Posterior vena cava (tissue), 2 donors: ENCODE data around the gene PRR15L. TPM values are rescaled to one million over a fixed set of nuclear protein-coding genes. Genes with fewer than 3 reads are reported as not detected.

ENCODE experiments used
- DNase-seq: peaks from one replicate; pipeline ENCODE4 v3.0.0-alpha.2; 2020; ENCODE audit warnings: low spot score
- intact Hi-C, 2 donors: fragments of 100-400 bp; cut with DNase I; formaldehyde crosslinking; loops; one replicate each; pipeline versions ENCODE4 v1.14.1 to v1.14.2; 2022 to 2023
- total RNA-seq, 2 donors: library from RNA; stranded (reverse); fragmentation: NEBNext Ultra II Directional; extraction: Animal tissue kit (Norgen Biotek cat#: 25700); gene quantifications; one replicate each; pipeline ENCODE4 v1.2.1, GENCODE V29; 2021
- donor health status: DM: yes; HTN: yes; CAD: no.
- donor health status: DM: yes; HTN: yes; CAD: no.

Gene PRR15L
- total RNA-seq, 2 donors from 2014 or later, result not detected

DNA sequence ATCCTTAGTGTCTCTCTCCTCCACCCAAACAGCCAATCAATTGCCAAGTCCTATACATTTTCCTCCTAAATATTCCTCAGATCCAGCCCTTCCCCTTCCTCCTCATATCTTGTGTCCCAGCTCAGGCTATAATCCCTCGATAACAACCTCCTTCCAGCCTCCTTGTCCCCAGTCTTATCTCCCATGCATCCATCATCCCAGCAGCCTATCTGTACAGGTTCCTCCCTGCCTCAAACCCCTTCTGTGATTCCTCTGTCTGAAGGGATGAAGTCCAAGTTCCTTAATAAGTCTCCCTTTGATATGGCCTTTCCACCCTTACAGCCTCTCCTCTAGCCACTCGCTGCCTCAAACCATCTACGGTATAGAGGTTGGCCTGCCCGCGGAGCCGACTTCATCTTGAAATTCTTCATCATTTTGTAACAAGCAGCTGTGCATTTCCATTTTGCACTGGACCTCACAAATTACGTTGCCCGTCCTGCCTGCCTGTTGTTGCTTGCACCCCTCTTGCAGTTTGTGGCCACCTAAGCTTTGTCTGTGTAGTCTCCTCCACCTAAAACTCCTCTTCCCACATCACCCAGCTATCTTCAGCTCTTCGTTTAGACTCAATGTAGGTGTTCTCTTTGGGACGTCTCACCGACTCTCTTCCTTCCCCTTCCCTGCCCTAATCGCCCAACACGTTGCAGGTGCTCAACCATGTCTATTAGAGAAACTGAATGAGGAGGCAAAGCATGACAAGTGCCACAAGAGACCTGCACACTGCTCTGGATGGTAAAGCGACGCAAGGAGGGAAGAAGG lies 12.4 kb upstream of the PRR15L start:
- DNase-seq, result no peak
- intact Hi-C loops, result loop anchor here in 1 of 2 donors (10.0 kb wide), 1 partner anchor 125 kb away; the partner anchor contains the start of gene SCRN2

DNA sequence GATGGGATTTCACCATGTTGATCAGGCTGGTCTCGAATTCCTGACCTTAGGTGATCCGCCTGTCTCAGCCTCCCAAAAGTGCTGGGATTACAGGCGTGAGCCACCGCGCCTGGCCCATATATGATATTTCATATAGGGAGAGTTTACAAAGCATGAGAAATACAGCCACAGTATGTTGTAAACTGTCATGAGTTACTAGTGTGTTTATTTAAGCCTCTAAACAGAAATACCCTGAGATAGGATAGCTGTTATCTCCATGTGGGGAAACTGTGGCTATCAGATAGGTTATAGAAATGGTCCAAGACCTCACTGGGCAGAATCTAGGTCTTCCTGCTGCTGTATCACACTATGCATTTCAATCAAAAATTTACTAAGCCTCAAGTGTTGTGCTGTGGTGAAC lies 11.2 kb upstream of the PRR15L start:
- DNase-seq, result no peak
- intact Hi-C loops, result loop anchor here in 1 of 2 donors (10.0 kb wide), 1 partner anchor 124 kb away; the partner anchor contains the start of gene SCRN2

DNA sequence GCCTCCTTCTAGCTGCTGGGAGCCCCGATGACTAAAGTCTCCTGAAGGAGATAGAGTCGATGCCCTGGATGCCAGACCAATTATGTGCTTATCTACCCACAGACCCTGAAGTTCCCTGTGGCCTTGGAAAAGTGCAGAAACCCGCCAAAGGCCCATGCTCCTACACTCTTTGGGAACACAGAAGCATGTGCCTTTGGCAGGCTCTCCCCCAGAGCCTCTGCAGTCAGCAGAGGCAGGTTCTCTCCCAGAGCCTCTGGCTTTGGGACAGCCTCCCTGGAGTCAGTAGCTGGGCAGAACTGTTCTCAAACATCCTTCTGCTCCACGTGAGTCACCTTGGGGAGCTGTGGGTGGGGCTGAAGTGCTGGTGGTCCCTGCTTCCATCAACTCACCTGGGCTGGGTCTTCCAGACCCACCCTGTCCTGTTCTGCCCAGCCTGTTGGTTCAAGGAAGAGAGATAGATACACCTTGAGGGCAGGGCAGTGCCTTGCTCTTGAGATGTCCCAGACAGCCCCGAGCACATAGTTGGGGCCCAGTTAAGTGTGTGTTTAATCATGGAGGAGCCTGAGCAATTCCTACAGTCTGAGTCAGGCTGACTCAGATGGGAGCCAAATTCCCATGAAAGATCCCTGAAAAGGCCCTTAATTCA lies 10.0 kb upstream of the PRR15L start:
- intact Hi-C loops, result loop anchor here in 1 of 2 donors (10.0 kb wide), 1 partner anchor 123 kb away; the partner anchor contains the start of gene SCRN2
- no peak for DNase-seq

DNA sequence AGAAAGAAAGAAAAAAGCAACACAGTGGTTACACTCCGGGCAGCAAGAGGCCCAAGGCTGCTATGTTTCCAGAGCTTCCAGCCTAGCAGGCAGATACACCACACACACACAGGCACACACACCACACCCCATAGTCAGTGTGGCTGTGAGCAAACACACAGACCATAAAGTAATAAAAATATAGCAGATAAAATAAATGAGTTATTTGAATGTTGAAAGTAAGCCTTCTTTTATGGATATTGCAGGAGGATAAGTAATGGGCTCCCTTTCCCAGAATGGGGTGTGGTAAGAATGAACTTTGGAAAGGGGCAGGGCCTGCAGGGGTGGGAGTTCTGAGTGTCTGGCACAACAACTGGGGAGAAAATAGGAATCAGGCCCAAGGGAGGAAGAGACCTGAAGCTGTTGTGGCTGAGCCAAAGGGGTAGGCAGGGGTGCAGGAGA lies 8.4 kb upstream of the PRR15L start:
- DNase-seq, result no peak
- intact Hi-C loops, result loop anchor here in 1 of 2 donors (10.0 kb wide), 1 partner anchor 121 kb away; the partner anchor contains the start of gene SCRN2

DNA sequence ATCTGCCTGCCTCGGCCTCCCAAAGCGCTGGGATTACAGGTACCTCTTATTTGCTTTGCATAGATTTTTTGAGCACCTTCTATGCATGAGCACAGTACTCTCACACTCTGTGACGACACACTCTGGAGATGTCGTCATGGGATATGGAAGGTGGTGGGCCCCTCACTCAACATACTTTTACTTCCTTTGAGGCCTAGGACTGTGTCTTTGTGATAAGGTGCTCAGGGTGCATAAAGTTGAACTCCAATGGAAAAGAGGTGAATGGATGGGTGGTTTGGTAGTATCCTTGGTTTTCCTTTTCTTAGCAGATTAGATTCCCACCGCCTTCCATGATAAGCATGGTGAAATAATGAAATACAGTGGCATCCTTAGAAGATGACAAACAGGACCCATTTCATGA lies 7.2 kb upstream of the PRR15L start:
- intact Hi-C loops, result loop anchor here in 1 of 2 donors (10.0 kb wide), 1 partner anchor 120 kb away; the partner anchor contains the start of gene SCRN2
- DNase-seq, result no peak

DNA sequence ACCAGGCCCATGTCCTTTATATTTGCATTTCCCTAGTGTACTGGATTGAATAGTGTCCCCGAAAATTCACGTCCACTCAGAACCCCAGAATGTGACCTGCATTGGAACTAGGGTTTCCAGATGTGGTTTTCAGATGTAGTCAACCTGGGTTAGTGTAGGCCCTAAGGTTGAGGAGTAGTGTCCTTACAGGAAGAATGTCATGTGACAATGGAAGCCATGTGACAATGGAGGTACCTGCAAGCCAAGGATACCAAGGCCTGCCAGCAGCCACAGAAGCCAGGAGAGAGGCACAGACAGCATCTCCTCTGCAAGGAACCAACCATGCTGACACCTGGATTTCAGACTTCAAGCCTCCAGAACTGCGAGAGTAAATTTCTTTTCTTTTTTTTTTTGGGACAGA lies 5.2 kb upstream of the PRR15L start:
- intact Hi-C loops, result loop anchor here in 1 of 2 donors (10.0 kb wide), 1 partner anchor 118 kb away; the partner anchor contains the start of gene SCRN2
- DNase-seq, result no peak

DNA sequence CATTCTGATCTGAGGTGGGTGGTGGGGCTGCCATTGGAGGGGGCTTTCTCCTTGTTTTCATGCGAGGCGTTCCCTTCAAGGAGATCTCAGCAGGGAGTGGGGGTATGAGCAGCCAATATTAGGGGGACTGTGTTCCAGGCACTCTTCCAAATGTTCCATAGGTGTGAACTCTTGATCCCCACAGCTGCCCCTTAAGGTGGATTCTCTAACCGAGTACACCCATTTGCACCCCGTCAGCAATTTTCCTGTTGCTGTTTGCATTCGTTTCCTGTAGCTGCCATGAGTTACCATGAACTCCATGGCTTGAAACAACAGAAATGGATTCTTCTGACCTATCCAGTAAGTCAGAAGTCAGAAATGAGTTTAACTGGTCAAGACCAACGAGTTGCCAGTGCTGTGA lies 3.7 kb upstream of the PRR15L start:
- intact Hi-C loops, result loop anchor here in 1 of 2 donors (10.0 kb wide), 1 partner anchor 117 kb away; the partner anchor contains the start of gene SCRN2
- DNase-seq, result no peak

DNA sequence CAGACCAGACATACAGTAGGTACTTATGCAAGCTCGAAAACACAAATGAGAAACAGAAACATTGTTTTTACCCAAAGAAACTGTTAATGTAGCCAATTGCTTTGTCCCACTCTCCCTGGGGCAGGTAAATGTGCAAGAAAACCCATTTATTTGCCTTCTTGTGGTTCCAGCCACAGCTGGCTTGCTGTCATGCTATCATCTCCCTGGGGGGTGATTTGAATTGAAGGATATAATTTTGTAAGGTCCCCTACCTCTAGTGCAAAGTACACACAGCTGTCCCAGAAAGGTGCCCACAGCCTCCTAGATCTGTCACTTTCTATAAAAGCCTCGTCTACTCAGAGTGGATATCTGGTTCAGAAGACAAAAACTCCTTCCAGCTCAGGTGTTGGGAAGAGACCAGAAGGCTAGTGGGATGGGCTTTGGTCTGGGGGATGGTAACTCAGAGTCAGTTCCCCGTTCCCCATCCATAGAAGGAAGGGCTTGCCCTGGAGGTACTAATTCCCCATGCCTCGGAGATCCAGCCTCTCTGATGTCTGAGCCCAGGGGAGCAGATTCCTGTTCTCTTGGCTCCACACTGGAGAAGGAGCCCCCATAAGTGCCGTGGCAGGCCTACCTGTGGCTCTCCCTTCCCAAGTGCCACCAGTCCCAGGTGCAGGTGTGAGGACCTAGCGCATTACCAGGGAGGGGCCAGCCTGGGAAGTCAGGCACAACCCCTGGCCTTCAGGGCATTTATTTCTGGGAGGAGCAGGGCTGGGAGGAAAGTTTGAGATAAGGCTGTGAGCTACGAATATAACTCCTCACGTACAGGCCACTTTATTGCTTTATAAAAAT lies 2.4 kb upstream of the PRR15L start:
- no peak for DNase-seq
- intact Hi-C loops, result loop anchor here in 1 of 2 donors (10.0 kb wide), 1 partner anchor 115 kb away; the partner anchor contains the start of gene SCRN2

DNA sequence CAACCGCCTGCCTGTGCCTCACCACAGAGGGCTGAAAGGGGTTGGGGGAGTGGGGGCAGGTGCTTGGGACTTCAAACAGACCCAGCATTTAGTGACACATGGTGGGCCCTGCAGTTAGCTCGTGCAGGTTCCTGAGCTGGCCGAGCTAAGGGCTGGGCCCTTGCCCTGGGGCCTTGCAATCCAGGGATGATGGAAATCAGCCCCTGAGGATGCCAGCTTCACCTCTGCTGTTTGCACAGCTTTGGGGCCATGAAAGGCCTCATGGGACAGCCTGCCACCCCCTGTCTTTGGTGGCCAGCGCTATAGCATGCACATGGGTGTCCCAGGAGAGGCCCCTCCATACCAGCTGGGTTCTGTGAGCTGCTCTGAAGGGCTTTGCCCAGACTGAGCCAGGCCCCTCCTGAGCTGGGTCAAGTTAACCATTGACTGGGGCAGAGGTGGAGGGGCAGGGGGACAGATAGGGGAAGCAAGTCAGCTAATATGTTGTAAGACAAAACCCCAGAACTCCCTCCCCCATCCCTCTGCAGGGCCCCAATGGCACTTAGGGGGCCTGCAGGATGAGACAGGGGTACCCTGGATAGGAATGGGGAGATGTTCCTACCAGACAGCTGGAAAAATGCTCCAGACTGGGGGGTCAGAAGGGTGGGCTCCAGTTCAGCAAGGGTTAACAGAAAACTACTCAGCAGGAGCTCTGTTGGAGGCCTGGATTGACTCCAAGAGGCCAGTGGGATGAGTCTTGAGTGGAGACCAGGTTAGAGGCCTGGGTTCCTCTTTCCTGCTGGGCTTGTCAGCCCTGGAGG lies 692 bp downstream of the PRR15L start:
- intact Hi-C loops, result no loop called here
- DNase-seq, result no peak

DNA sequence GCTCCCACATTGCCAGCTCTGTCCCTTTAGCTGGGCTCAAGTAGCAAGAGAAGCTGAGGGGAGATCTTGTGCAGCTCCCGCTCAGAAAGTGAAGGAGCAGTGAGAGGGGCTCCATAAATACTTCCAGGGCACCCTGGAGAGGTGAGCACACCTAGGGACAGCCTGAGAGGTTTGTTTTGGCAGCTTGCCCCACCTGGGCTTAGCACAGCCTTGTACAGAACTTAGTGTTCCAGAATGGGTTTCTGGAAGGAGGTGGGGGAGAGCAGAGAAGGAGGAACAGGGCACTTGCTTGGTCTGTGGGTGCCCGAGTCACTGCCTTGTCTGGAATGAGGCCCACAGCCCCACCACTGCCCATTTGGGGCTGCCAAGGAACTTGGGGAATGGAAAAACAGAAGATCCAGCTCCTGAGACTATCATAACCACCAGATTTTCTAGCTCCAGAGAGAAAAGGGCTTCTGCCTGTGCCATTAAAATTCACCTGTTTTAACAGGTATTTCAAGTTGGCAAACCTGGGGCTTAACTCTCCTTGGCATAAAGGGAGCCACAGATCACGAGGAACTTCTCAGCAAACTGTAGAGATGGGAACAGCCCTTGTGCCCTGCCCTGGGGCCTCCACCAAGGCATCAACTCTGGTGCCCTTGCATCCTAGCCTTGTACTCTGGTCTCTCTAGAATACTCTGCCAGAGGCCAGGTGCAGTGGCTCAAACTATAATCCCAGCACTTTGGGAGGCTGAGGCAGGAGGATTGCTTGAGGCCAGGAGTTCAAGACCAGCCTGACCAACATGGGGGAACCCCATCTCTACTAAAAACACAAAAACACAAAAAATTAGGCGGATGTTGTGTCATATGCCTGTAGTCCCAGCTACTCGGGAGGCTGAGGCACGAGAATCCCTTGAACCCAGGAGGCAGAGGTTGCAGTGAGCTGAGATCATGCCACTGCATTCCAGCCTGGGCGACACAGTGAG lies 1.9 kb downstream of the PRR15L start:
- intact Hi-C loops, result no loop called here
- no peak for DNase-seq

DNA sequence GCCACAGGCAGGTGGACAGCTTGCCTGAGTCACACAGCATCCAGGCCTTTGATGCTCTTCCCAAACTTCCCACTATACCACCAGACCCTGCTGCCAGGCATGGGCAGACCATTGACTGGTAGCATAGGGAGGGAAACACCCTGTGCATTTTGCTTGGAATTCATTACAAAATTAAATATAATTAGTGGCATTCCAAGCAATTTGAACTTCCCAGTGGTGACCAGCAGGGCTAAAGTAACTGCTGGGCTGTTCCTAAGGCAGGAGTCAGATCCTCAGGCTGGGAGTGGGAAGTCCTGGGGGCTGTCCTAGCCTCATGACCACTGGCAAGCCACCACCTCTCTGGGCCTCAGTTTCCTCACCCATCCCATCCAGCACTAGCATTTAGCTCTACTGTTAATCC lies 3.8 kb downstream of the PRR15L start:
- DNase-seq, result no peak
- intact Hi-C loops, result no loop called here

DNA sequence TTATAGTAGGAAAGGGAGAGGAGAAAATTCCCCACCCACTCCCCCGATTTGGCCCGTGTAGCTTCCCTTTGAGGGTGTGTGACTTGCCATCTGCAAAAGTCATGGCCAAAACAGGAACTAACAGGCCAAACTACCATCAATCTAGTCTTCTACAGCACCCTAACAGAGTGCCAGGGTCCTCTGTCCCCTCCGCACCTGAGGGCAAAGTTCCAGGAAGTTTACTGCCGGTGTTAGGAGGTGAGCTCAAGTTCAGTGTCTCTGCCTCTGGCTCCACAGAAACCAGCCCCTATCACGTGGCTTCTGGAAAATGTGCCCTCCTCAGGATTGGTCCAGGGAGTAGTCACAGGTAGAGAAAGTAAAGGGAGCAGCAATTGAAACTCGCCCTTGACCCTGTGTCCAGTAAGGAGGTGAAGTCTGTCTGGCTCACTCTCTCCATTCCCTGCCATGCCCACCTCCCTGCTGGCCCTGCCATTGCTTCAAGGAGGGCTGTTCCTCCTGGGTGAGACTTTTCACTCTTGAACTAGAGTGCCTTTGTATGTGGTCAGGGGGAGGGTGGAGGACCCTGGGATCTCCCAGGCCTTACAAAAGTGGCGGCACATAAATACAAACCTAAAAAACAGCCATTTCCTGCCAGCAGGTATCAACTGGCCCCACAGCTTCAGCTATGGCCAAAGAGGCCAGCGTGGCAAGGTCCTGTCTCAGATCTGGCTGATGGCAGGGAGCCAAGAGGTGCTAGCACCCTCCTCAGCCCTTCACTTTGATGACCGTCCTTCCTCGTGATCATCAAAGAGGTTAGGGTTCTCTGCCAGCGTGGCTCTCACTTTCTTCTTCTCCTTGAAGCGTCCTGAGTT lies 5.3 kb downstream of the PRR15L start:
- intact Hi-C loops, result no loop called here
- no peak for DNase-seq

DNA sequence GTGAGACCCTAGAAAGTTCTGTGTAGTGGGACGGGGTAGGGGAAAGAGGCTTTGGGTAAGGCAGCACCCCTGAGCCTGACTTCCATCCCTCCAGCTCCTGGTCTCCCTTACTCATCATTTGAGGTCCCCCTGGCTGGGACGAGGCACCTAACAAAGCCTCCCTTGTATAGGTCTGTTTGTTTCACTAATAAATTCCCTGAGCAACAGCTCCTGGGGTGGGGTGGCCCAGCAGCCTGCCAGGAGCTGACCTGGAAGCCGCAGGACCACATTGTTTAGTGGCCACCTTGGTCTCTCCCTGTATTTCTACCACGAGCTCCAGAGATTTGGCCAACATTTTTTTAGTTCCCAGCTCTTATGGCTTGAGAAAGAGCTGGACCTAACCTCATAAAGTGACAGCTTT lies 7.2 kb downstream of the PRR15L start:
- DNase-seq, result no peak
- intact Hi-C loops, result no loop called here

DNA sequence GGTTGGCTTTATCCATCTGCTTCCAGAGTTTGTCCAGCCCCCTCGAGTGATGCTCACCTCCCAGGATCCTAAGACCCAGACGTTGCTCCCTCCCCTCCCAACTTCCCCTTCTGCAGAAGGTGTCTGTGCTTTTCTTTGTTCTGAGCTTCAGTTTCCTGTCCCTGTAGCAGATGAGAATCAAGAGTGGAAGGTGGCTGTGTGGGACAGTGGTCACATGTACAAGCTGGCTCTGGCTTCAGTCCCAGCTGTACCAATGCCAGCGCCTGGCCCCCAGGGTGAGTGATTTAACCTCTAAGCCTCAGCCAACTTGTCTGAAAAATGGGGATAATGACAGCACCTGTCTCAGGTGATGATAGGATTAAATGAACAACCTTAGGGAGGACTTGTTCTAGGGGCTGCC lies 7.7 kb downstream of the PRR15L start:
- intact Hi-C loops, result loop anchor here in 1 of 2 donors (5.0 kb wide), 1 partner anchor 53 kb away; the partner anchor contains the start of gene SP2
- DNase-seq, result no peak

DNA sequence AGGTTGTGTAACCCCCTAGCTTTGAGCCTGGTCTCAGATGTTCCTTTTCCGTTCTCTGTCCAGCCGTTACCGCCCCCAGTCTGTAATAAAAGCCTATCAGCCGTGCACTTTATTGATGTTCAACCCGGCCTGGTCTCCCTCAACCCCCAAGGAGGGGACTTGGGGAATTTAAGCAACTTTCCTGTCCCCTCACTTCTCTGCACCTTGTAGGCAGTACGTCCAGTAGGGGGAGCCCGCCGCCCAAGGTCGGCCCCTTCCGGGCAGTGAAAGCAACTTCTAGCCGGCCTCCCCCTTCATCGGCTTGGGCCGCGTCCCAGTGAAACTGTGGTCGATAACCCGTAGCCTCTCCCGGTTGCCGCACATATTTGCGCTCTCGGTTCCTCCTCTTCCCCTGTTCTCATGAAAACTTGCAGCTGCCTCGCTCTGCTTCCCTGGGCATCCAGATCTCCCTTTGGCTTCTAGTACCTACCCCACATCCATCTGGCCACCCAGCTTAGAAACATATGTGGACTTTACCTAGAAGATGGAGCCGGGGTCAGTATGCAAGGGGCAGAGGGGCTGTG lies 8.4 kb downstream of the PRR15L start:
- intact Hi-C loops, result loop anchor here in 1 of 2 donors (5.0 kb wide), 1 partner anchor 52 kb away; the partner anchor contains the start of gene SP2
- peak; percentile 97 for DNase-seq

DNA sequence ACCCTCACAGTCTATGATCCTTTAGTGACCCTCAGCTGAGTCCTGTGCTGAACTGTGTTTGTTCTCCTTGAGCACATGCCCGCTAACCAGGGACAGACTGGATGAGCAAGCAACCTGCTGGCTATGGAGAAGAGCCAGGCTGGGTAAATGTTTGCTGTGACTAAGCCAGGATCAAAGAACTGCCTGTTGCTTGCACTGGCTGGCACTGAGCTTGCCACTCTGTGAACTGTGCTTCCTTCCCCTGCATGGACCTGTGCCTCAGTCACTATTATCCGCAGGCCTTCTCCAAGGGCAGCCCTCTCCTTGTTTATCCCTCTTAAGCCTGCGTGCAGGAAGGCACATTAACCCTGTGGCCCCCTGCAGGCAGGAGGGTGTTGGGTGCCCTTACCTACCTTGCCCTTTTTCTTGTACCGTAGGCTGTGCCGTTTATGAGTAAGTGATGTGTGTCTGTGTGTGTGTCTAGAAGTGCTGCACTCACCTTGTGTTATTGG lies 8.9 kb downstream of the PRR15L start:
- intact Hi-C loops, result loop anchor here in 1 of 2 donors (5.0 kb wide), 1 partner anchor 51 kb away; the partner anchor contains the start of gene SP2
- DNase-seq, result no peak
